GM19324 (cell line): ENCODE measurements around the gene RNU6-9.
A peak's percentile ranks its signal among the peaks of the same experiment; 100 is the strongest.

Experiments used
- ATAC-seq: cut with Tn5 transposase; IDR thresholded peaks from one replicate; pipeline ENCODE4 v1.9.1; 2021; ENCODE audit warnings: mild to moderate bottlenecking, moderate library complexity; ENCODE audit not compliant: unreplicated experiment, low FRiP score

The RNU6-9 gene

GRCh38 chr19:931860-932647, 38.8 kb downstream of the RNU6-9 start:
- no peak for ATAC-seq

GRCh38 chr19:932648-933552, 39.6 kb downstream of the RNU6-9 start:
- ATAC-seq, result no peak

GRCh38 chr19:933553-933882, 40.2 kb downstream of the RNU6-9 start:
- no peak for ATAC-seq

- no peak for ATAC-seq
These were observed 41.0 kb downstream of the RNU6-9 start for GRCh38 chr19:934197-934840.

GRCh38 chr19:934865-935479, 41.7 kb downstream of the RNU6-9 start:
- ATAC-seq, result no peak

GRCh38 chr19:936175-936546, 42.9 kb downstream of the RNU6-9 start:
- ATAC-seq, result no peak

GRCh38 chr19:937259-937694, 44.0 kb downstream of the RNU6-9 start:
- ATAC-seq, result no peak

- no peak for ATAC-seq
These were observed 45.1 kb downstream of the RNU6-9 start for GRCh38 chr19:938233-938923.

- no peak for ATAC-seq
These were observed 46.2 kb downstream of the RNU6-9 start for GRCh38 chr19:939439-939838.

GRCh38 chr19:939922-940321, 46.6 kb downstream of the RNU6-9 start:
- no peak for ATAC-seq

GRCh38 chr19:940591-941291, 47.5 kb downstream of the RNU6-9 start:
- peak; percentile 39 for ATAC-seq

GRCh38 chr19:941292-942132, 48.2 kb downstream of the RNU6-9 start:
- ATAC-seq, result no peak

- no peak for ATAC-seq
These were observed 48.9 kb downstream of the RNU6-9 start for GRCh38 chr19:942133-942645.
